B cell (primary cell): Measurements from ENCODE around the gene TSSC4. TPM values are rescaled to one million over a fixed set of nuclear protein-coding genes. Genes with fewer than 3 reads are reported as not detected.

Experiments used
- ATAC-seq: fragments of 200-7000 bp; cut with Tn5 transposase; one replicate; pipeline ENCODE4 v1.10.0; 2021; ENCODE audit warnings: low read depth, mild to moderate bottlenecking, moderate number of reproducible peaks, moderate library complexity
- CTCF ChIA-PET: fragments of 350-600 bp; sonication (Branson Sonifier 250); formaldehyde crosslinking; loops from one replicate; lab custom pipeline; 2021; ENCODE audit warnings: antibody characterized with exemption, inconsistent platforms; lab: Charles Lee
- POLR2A ChIA-PET: fragments of 350-600 bp; sonication (Branson Sonifier 250); formaldehyde crosslinking; loops from one replicate; lab custom pipeline; 2021; ENCODE audit warnings: antibody characterized with exemption; lab: Charles Lee
- DNase-seq: peaks from one replicate; pipeline ENCODE4 v3.0.0; 2013
- H2AFZ ChIP-seq: 2 replicates; pipeline ENCODE4 v1.6.1; 2012; ENCODE audit warnings: mild to moderate bottlenecking, low read depth, low read length; ENCODE audit not compliant: insufficient read depth, poor library complexity, severe bottlenecking
- H3K27ac ChIP-seq, 2 donors: 1 replicate in 1 of 2; 2 replicates in 1 of 2; pipeline ENCODE4 v1.5.1; 2012 to 2013; ENCODE audit warnings: low read length in 2 of 2, mild to moderate bottlenecking in 2 of 2, moderate library complexity in 1 of 2
- H3K27me3 ChIP-seq, 4 experiments: fragments of 200-600 bp in 1 of 4; sonication (generic) in 1 of 4; replicated peaks in 1 of 4; 1 replicate in 2 of 4; 2 replicates in 2 of 4; pipeline versions ENCODE4 v1.6.1 to v1.7.0; 2013 to 2016; ENCODE audit warnings: low read length in 3 of 4, mild to moderate bottlenecking in 2 of 4, mixed read lengths in 1 of 4, moderate library complexity in 1 of 4; ENCODE audit not compliant: insufficient read depth in 4 of 4, control insufficient read depth in 3 of 4; ENCODE audit errors: control extremely low read depth in 1 of 4
- H3K36me3 ChIP-seq, 2 experiments: replicated peaks in 1 of 2; 1 replicate in 1 of 2; 2 replicates in 1 of 2; pipeline versions ENCODE4 v1.6.1 to v1.7.1; 2013; ENCODE audit warnings: low read length in 1 of 2; ENCODE audit not compliant: insufficient read depth in 2 of 2, control insufficient read depth in 1 of 2; ENCODE audit errors: control extremely low read depth in 1 of 2, extremely low read depth in 1 of 2
- H3K4me1 ChIP-seq, 2 donors: fragments of 200-600 bp in 1 of 2; sonication (generic) in 1 of 2; 1 replicate in 1 of 2; 2 replicates in 1 of 2; pipeline versions ENCODE4 v1.5.1 to v1.6.1; 2013 to 2017; ENCODE audit warnings: low read length in 2 of 2; ENCODE audit not compliant: control insufficient read depth in 2 of 2, insufficient read depth in 2 of 2
- H3K4me2 ChIP-seq: replicated peaks from 2 replicates; pipeline ENCODE3; 2012; ENCODE audit warnings: mild to moderate bottlenecking, low read depth, low read length; ENCODE audit not compliant: poor library complexity, severe bottlenecking
- H3K4me3 ChIP-seq, 5 experiments: fragments of 200-600 bp in 1 of 5; sonication (generic) in 1 of 5; 1 replicate in 3 of 5; 2 replicates in 2 of 5; pipeline versions ENCODE4 v1.5.1 to v1.7.0; 2011 to 2016; ENCODE audit warnings: low read length in 4 of 5, mild to moderate bottlenecking in 4 of 5, low read depth in 2 of 5, control low read depth in 1 of 5, moderate library complexity in 1 of 5; ENCODE audit not compliant: insufficient read depth in 1 of 5; ENCODE audit errors: control extremely low read depth in 1 of 5, extremely low read depth in 1 of 5
- H3K79me2 ChIP-seq: fragments of 200-600 bp; sonication (generic); one replicate; pipeline ENCODE4 v1.6.0; 2016; ENCODE audit warnings: low read length; ENCODE audit not compliant: control insufficient read depth, insufficient read depth
- H3K9ac ChIP-seq: fragments of 200-600 bp; sonication (generic); 2 replicates; pipeline ENCODE4 v1.6.1; 2017; ENCODE audit warnings: mild to moderate bottlenecking, low read length, moderate library complexity
- H3K9me3 ChIP-seq, 3 donors: one replicate each; pipeline versions ENCODE4 v1.6.1 to v1.7.1; 2013; ENCODE audit warnings: low read length in 2 of 3; ENCODE audit not compliant: control insufficient read depth in 2 of 3, insufficient read depth in 1 of 3; ENCODE audit errors: control extremely low read depth in 1 of 3
- H4K20me1 ChIP-seq: 2 replicates; pipeline ENCODE4 v1.6.0; 2012; ENCODE audit warnings: mild to moderate bottlenecking, low read length; ENCODE audit not compliant: insufficient read depth, control insufficient read depth, poor library complexity, severe bottlenecking
- H3K27ac Mint-ChIP-seq: one replicate; pipeline ENCODE4 v1.8.0; 2021; ENCODE audit warnings: mixed read lengths
- H3K27me3 Mint-ChIP-seq: one replicate; pipeline ENCODE4 v1.8.0; 2021; ENCODE audit warnings: mixed read lengths
- H3K4me1 Mint-ChIP-seq: one replicate; pipeline ENCODE4 v1.8.0; 2021; ENCODE audit warnings: mixed read lengths
- H3K4me3 Mint-ChIP-seq: one replicate; pipeline ENCODE4 v1.8.0; 2021; ENCODE audit warnings: mixed read lengths
- H3K9me3 Mint-ChIP-seq: one replicate; pipeline ENCODE4 v1.8.0; 2022; ENCODE audit warnings: mixed read lengths; ENCODE audit not compliant: insufficient read depth
- CTCF ChIP-seq: fragments of 200-600 bp; IDR thresholded peaks from one replicate; pipeline ENCODE4 v1.8.0; 2022; ENCODE audit warnings: antibody characterized with exemption, mild to moderate bottlenecking
- EZH2 ChIP-seq: IDR thresholded peaks from 2 replicates; pipeline ENCODE4 v1.6.1; 2012; ENCODE audit warnings: borderline replicate concordance, low read depth, mild to moderate bottlenecking, moderate library complexity, low read length; ENCODE audit not compliant: insufficient read depth, poor library complexity, severe bottlenecking
- WGBS: methylation state at CpG from one replicate; pipeline ENCODE4 v1.1.5; 2013; ENCODE audit warnings: missing lambda C conversion rate; ENCODE audit not compliant: insufficient coverage; 5-methylcytosine and 5-hydroxymethylcytosine counted together
- intact Hi-C: fragments of 100-400 bp; cut with micrococcal nuclease; formaldehyde crosslinking; loops from one replicate; pipeline ENCODE4 v1.10.0; 2022
- polyA plus RNA-seq: library from polyadenylated mRNA; depleted of rRNA; stranded (reverse); fragments of >200 nt; gene quantifications from 2 replicates; pipeline ENCODE4 v1.2.3, GENCODE V29; 2012
- total RNA-seq, 2 donors: library from RNA; stranded (reverse); fragments of 120-200 nt in 1 of 2; gene quantifications; 1 replicate in 1 of 2; 2 replicates in 1 of 2; pipeline versions ENCODE4 v1.2.3 to v1.2.4, GENCODE V29; 2013 to 2022

The TSSC4 gene
- total and polyA plus RNA-seq, 2 donors (not counting 1 experiment from before 2014, with no cell fraction given), result 49.4 to 57.5 TPM

DNA sequence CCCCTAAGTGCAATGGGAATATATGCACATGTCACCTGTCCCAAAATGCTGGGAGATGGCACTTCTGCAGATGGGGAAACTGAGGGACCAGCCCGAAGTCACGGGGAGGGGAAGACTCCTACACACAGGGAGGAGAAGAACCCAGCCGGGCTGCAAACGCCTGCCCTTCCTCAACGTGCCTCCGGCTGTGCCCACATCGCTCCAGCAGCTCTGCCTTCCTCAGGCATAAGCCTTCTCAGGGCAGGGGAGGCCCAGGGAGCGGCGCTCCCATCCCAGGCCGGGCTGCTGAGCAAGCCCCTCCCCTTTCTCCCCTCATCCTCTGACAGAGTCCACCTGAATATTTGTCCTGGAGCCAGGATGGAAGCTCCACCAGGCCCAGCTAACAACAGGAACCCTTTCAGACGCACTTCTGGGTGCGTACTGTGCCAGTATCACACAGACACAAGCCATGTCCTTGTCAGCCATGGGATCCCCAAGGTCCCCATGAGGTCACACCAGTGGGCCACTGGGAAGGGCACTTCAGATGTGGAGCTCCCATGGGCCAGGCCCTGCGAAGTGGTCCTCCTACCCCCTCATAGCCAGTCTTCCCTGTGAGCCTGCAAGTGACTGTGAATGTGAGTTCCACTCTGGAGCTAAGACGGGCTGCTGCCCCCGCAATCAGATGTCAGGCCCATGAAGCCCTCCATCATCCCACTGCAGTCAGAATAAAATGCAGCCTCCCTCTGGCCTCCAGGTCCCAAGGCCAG lies 25.9 kb upstream of the TSSC4 start:
- Histone ChIP-seq H3K27me3 (no peaks in the 10 kb centered on the region), H2AFZ (no peak overlapping the region), H3K79me2 (peaks cover 30% of the 10 kb centered on the region), H3K9ac (no peak overlapping the region), H3K9me3 (peaks cover 0 to 4% (median 0%) of the 10 kb centered on the region in 3 donors), H3K4me2 (no peak overlapping the region), H3K4me3 (no peak overlapping the region), H3K27ac (no peak overlapping the region), H3K36me3 (peaks cover 0 to 1% of the 10 kb centered on the region in 2 experiments), H4K20me1 (peaks cover 32% of the 10 kb centered on the region), H3K4me1 (peaks cover 18 to 23% of the 10 kb centered on the region in 2 donors)
- Mint-ChIP-seq H3K9me3 (no peaks in the 10 kb centered on the region), H3K4me1 (peaks cover 16% of the 10 kb centered on the region), H3K27me3 (no peaks in the 10 kb centered on the region), H3K27ac (no peak overlapping the region), H3K4me3 (no peak overlapping the region)
- TF ChIP-seq EZH2, result no peak
- TF ChIP-seq CTCF, result no peak
- CTCF ChIA-PET, result interaction anchor here (1.1 kb wide), 1 partner anchor 9 kb away, joined by 3 read pairs; no protein-coding TSS in a partner anchor
- ATAC-seq, result no peak
- POLR2A ChIA-PET, result interaction anchor here (0.6 kb wide), 1 partner anchor 1869 kb away, joined by 5 read pairs; no protein-coding TSS in a partner anchor
- no peak for DNase-seq
- 95% methylated on average over 15 of the region's 15 CpGs for WGBS
- intact Hi-C loops, result no loop called here

DNA sequence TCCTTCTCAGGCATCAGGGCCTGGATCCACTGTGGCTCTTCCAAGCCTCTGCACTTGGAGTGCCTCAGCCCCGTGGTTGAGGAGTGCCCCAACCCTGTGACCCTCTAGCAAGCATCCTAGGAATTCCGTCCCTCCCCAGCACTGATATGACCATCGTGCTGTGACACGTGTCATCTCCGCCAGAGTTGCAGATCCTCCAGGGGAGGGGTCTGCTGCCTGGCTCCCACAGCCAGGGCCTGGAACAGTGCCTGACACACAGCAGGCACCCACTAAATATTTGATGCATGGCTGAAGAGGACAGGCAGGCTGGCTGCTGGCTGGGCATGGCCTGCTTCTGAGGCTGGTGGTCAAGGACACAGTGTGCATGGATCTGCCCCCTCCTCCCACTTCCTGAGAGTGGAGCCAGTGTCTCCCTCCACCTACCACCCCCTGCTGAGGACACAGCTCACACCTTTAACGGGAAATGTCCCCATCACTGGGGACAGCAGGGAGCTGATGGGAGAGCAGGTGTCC lies 25.2 kb upstream of the TSSC4 start:
- Histone ChIP-seq H3K4me2 (no peak overlapping the region), H3K4me1 (peaks cover 26 to 31% of the 10 kb centered on the region in 2 donors), H3K27ac (no peak overlapping the region), H4K20me1 (peaks cover 39% of the 10 kb centered on the region), H2AFZ (no peak overlapping the region), H3K9ac (no peak overlapping the region), H3K4me3 (no peak overlapping the region), H3K79me2 (peaks cover 37% of the 10 kb centered on the region), H3K9me3 (peaks cover 0 to 4% (median 0%) of the 10 kb centered on the region in 3 donors), H3K36me3 (peaks cover 0 to 7% of the 10 kb centered on the region in 2 experiments), H3K27me3 (no peaks in the 10 kb centered on the region)
- Mint-ChIP-seq H3K4me3 (peak overlapping the region; percentile 74), H3K9me3 (no peaks in the 10 kb centered on the region), H3K27ac (no peak overlapping the region), H3K4me1 (peaks cover 24% of the 10 kb centered on the region), H3K27me3 (no peaks in the 10 kb centered on the region)
- intact Hi-C loops, result no loop called here
- ATAC-seq, result no peak
- ChIA-PET POLR2A (interaction anchor here (0.6 kb wide), 1 partner anchor 1869 kb away, joined by 5 read pairs; no protein-coding TSS in a partner anchor), CTCF (interaction anchor here (3.0 kb wide), 1 partner anchor 70 kb away, joined by 17 read pairs; no protein-coding TSS in a partner anchor)
- WGBS, result 98% methylated on average over 5 of the region's 6 CpGs
- DNase-seq, result no peak
- TF ChIP-seq EZH2 (no peak), CTCF (no peak)
